Osteocyte (in vitro differentiated cells): Measurements from ENCODE around the gene GDPD5. TPM values are rescaled to one million over a fixed set of nuclear protein-coding genes. Genes with fewer than 3 reads are reported as not detected.

Experiments
- DNase-seq: peaks from one replicate; pipeline ENCODE4 v3.0.0; 2021; ENCODE audit warnings: mixed read lengths; ENCODE audit not compliant: unreplicated experiment; ENCODE audit errors: extremely low spot score
- H3K27ac Mint-ChIP-seq: one replicate; pipeline ENCODE4 v1.8.0; 2021; ENCODE audit warnings: mild to moderate bottlenecking, mixed read lengths; ENCODE audit not compliant: unreplicated experiment
- H3K27me3 Mint-ChIP-seq: one replicate; pipeline ENCODE4 v1.8.0; 2021; ENCODE audit warnings: mixed read lengths; ENCODE audit not compliant: unreplicated experiment
- H3K36me3 Mint-ChIP-seq: one replicate; pipeline ENCODE4 v1.8.0; 2021; ENCODE audit warnings: mixed read lengths; ENCODE audit not compliant: unreplicated experiment
- H3K4me1 Mint-ChIP-seq: one replicate; pipeline ENCODE4 v1.8.0; 2021; ENCODE audit warnings: mixed read lengths; ENCODE audit not compliant: unreplicated experiment
- H3K4me3 Mint-ChIP-seq: one replicate; pipeline ENCODE4 v1.8.0; 2021; ENCODE audit warnings: mild to moderate bottlenecking, moderate library complexity, mixed read lengths; ENCODE audit not compliant: unreplicated experiment
- H3K9me3 Mint-ChIP-seq: one replicate; pipeline ENCODE4 v1.8.0; 2021; ENCODE audit warnings: mixed read lengths; ENCODE audit not compliant: unreplicated experiment
- CTCF ChIP-seq: fragments of 200-600 bp; sonication (generic); IDR thresholded peaks from 2 replicates; pipeline ENCODE4 v1.5.0; 2021; ENCODE audit warnings: antibody characterized with exemption, mild to moderate bottlenecking, moderate library complexity
- total RNA-seq: library from RNA; stranded (reverse); gene quantifications from 2 replicates; pipeline ENCODE4 v1.2.1, GENCODE V29; 2021

Gene GDPD5
- total RNA-seq, 1 donor from 2014 or later: 3.1 TPM

GRCh38 chr11:75538150-75538942 lies 12.6 kb upstream of the GDPD5 start:
- H3K36me3 Mint-ChIP-seq: no peaks in the 10 kb centered on the region
- no peak overlapping the region for H3K27ac Mint-ChIP-seq
- H3K4me1 Mint-ChIP-seq: peaks cover 9% of the 10 kb centered on the region
- H3K27me3 Mint-ChIP-seq: peaks cover 11% of the 10 kb centered on the region
- no peak for DNase-seq
- no peak overlapping the region for H3K4me3 Mint-ChIP-seq
- H3K9me3 Mint-ChIP-seq: no peaks in the 10 kb centered on the region
- no peak for TF ChIP-seq CTCF

GRCh38 chr11:75537740-75538139 lies 12.0 kb upstream of the GDPD5 start:
- Mint-ChIP-seq H3K36me3 (no peaks in the 10 kb centered on the region), H3K27ac (no peak overlapping the region), H3K9me3 (no peaks in the 10 kb centered on the region), H3K27me3 (peaks cover 11% of the 10 kb centered on the region), H3K4me3 (no peak overlapping the region), H3K4me1 (peaks cover 9% of the 10 kb centered on the region)
- DNase-seq: no peak
- no peak for TF ChIP-seq CTCF

- no peaks in the 10 kb centered on the region for H3K9me3 Mint-ChIP-seq
- no peak overlapping the region for H3K27ac Mint-ChIP-seq
- H3K36me3 Mint-ChIP-seq: no peaks in the 10 kb centered on the region
- no peak for TF ChIP-seq CTCF
- DNase-seq: no peak
- no peak overlapping the region for H3K4me3 Mint-ChIP-seq
- H3K4me1 Mint-ChIP-seq: peaks cover 12% of the 10 kb centered on the region
- peaks cover 11% of the 10 kb centered on the region for H3K27me3 Mint-ChIP-seq
Observed at GRCh38 chr11:75536786-75537641, 11.3 kb upstream of the GDPD5 start.

- DNase-seq: no peak
- Mint-ChIP-seq H3K4me1 (peaks cover 11% of the 10 kb centered on the region), H3K9me3 (no peaks in the 10 kb centered on the region), H3K27me3 (peaks cover 14% of the 10 kb centered on the region), H3K36me3 (no peaks in the 10 kb centered on the region), H3K27ac (no peak overlapping the region), H3K4me3 (no peak overlapping the region)
- no peak for TF ChIP-seq CTCF
Observed at GRCh38 chr11:75535071-75535470, 9.3 kb upstream of the GDPD5 start.
